ENCODE measurements around the gene PAK6. TPM values are rescaled to one million over a fixed set of nuclear protein-coding genes. Genes with fewer than 3 reads are reported as not detected.

PAK6 gene
- polyA plus RNA-seq, 1 experiment, result not detected

GRCh38 chr15:40243126-40243810 lies 4.4 kb downstream of the PAK6 start:
- Histone ChIP-seq H3K36me3 (ENCODE audit: control insufficient read depth, insufficient read depth, low read length) (no peaks in the 10 kb centered on the region), H3K4me3 (ENCODE audit: low read depth, low read length) (no peak overlapping the region), H3K27me3 (ENCODE audit: control insufficient read depth, insufficient read depth, low read length) (peaks cover 38% of the 10 kb centered on the region)
- DNase-seq (ENCODE audit: low read depth), result no peak
- CTCF ChIA-PET, result interaction anchor here (0.9 kb wide), 1 partner anchor 26 kb away, joined by 3 read pairs; no protein-coding TSS in a partner anchor
- TF ChIP-seq CTCF (IDR thresholded peaks at IDR 0.05; ENCODE audit: insufficient read depth, low read depth, low read length), result no peak
- POLR2A ChIA-PET, result no interaction called here

- Histone ChIP-seq H3K27me3 (ENCODE audit: control insufficient read depth, insufficient read depth, low read length) (peaks cover 34% of the 10 kb centered on the region), H3K4me3 (ENCODE audit: low read depth, low read length) (no peak overlapping the region), H3K36me3 (ENCODE audit: control insufficient read depth, insufficient read depth, low read length) (no peaks in the 10 kb centered on the region)
- CTCF ChIA-PET, result interaction anchor here (0.9 to 1.3 kb wide), 2 partner anchors 18 to 27 kb away, joined by 3 to 5 read pairs; no protein-coding TSS in a partner anchor
- POLR2A ChIA-PET, result no interaction called here
- no peak for DNase-seq (ENCODE audit: low read depth)
- TF ChIP-seq CTCF (IDR thresholded peaks at IDR 0.05; ENCODE audit: insufficient read depth, low read depth, low read length), result no peak
Measured at GRCh38 chr15:40244961-40245523, 6.2 kb downstream of the PAK6 start.

- TF ChIP-seq CTCF (IDR thresholded peaks at IDR 0.05; ENCODE audit: insufficient read depth, low read depth, low read length), result no peak
- ChIA-PET CTCF (interaction anchor here (1.3 to 2.6 kb wide), 2 partner anchors 17 to 29 kb away, joined by 5 to 12 read pairs; no protein-coding TSS in a partner anchor), POLR2A (no interaction called here)
- Histone ChIP-seq H3K4me3 (ENCODE audit: low read depth, low read length) (no peak overlapping the region), H3K36me3 (ENCODE audit: control insufficient read depth, insufficient read depth, low read length) (no peaks in the 10 kb centered on the region), H3K27me3 (ENCODE audit: control insufficient read depth, insufficient read depth, low read length) (peaks cover 39% of the 10 kb centered on the region)
- no peak for DNase-seq (ENCODE audit: low read depth)
Measured at GRCh38 chr15:40245666-40246450, 7.0 kb downstream of the PAK6 start.

- Histone ChIP-seq H3K27me3 (ENCODE audit: control insufficient read depth, insufficient read depth, low read length) (peaks cover 44% of the 10 kb centered on the region), H3K4me3 (ENCODE audit: low read depth, low read length) (no peak overlapping the region), H3K36me3 (ENCODE audit: control insufficient read depth, insufficient read depth, low read length) (no peaks in the 10 kb centered on the region)
- DNase-seq (ENCODE audit: low read depth), result no peak
- CTCF ChIA-PET, result interaction anchor here (0.6 to 2.6 kb wide), 3 partner anchors 8 to 28 kb away, joined by 3 to 12 read pairs (median 4); no protein-coding TSS in a partner anchor
- TF ChIP-seq CTCF (IDR thresholded peaks at IDR 0.05; ENCODE audit: insufficient read depth, low read depth, low read length), result no peak
- POLR2A ChIA-PET, result no interaction called here
Measured at GRCh38 chr15:40246496-40247280, 7.8 kb downstream of the PAK6 start.

All from BJ (cell line).